G401.6 (cell line): ENCODE results near the gene PCDHB11.
"Not testable (repeated sequence)": the region's sequence is repeated elsewhere in the genome, so short reads cannot be mapped to it uniquely, and the experiment has no call there.

Experiments
- FAIRE-seq: peaks from 2 replicates; lab custom pipeline; 2012; peaks lifted over from hg19 to GRCh38; lab: Jason Lieb, UNC

The PCDHB11 gene

DNA sequence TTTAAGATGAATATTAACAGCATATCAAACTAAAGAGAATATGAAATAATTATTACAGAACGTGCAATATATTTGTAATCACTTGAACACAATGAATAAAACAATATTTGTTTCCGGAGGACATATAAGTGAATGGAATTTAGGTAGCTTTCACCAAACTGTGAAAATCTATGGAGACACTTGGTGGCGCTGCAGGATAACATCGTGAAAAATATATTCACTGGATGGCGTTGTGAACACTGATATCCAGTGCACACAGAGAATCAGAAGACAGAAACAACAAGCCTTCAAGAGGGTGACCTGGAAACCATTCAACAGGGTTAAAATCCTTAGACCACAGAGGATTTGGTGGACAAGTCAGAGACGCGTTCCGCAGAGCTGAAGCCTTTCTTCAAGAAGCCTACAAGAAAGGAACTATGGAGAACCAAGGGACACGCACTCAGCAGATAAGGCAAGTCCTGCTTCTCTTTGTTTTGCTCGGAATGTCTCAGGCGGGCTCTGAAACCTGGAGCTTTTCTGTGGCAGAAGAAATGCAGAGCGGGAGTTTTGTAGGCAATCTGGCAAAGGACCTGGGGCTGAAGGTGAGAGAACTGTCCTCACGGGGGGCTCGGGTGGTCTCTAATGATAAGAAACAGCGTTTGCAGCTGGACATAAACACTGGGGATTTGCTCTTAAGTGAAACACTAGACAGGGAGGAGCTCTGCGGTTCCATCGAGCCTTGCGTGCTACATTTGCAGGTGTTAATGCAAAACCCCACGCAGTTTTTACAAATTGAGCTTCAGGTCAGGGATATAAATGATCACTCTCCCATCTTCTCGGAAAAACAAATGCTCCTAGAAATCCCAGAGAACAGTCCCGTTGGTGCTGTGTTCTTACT is at the start of gene PCDHB11:
Gene PCDHB11 (plus strand): TSS at position 269 of the 877 bp plus-strand sequence. CDS start 148 bp downstream, at position 417.
- peak; percentile 63 for FAIRE-seq

GRCh38 chr5:141149812-141150211 is 49.6 kb upstream of the PCDHB11 start, which contains the start of gene PCDHB6:
Gene PCDHB6, plus strand, starts transcription at chr5:141150057. Its CDS starts 201 bp downstream, at chr5:141150258.
- no peak for FAIRE-seq

- FAIRE-seq: no peak
These were observed 49.0 kb upstream of the PCDHB11 start for GRCh38 chr5:141150224-141150992.

- no peak for FAIRE-seq
These were observed 48.5 kb upstream of the PCDHB11 start for GRCh38 chr5:141150993-141151325.

GRCh38 chr5:141151632-141152031 is 47.8 kb upstream of the PCDHB11 start:
- not testable (repeated sequence) for FAIRE-seq

DNA sequence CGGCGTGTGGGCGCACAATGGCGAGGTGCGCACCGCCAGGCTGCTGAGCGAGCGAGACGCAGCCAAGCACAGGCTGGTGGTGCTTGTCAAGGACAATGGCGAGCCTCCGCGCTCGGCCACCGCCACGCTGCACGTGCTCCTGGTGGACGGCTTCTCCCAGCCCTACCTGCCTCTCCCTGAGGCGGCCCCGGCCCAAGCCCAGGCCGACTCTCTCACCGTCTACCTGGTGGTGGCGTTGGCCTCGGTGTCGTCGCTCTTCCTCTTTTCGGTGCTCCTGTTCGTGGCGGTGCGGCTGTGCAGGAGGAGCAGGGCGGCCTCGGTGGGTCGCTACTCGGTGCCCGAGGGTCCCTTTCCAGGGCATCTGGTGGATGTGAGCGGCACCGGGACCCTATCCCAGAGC is 47.3 kb upstream of the PCDHB11 start:
- not testable (repeated sequence) for FAIRE-seq

DNA sequence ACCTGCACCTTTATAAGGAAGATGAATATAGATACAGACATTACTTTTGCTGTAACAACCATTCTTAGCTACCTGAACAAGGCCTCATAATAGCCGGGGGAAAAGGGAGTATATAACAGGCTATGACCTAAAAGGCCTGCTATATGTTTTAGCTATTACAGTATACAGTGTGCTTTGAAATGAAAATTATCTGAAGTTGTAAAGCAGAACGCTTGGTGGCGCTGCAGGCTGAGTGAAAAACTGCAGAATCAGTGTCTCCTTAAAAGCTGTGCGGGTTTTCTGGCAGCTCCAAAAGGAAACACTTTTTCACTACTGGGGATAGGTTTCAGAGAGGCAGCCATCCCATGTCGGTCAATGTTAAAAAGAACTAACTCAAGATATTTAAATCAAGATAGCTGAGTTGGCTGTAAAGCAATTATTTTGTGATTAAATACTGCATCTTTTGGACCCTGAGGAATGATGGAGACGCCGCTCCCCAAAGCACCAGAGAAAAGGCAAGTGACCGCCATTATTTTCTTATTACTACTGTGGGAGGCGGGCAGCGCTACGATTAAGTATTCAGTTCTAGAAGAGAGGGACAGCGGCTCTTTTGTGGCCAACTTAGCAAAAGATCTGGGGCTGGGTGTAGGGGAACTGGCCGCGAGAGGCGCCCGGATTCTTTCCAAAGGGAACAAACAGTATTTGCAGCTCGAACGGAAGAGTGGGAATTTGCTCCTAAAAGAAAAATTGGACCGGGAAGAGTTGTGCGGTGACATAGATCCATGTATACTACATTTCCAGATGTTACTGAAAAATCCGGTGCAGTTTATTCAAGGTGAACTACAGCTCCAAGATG is 43.7 kb upstream of the PCDHB11 start:
- FAIRE-seq: no peak

GRCh38 chr5:141157356-141157755 is 42.1 kb upstream of the PCDHB11 start:
- not testable (repeated sequence) for FAIRE-seq

DNA sequence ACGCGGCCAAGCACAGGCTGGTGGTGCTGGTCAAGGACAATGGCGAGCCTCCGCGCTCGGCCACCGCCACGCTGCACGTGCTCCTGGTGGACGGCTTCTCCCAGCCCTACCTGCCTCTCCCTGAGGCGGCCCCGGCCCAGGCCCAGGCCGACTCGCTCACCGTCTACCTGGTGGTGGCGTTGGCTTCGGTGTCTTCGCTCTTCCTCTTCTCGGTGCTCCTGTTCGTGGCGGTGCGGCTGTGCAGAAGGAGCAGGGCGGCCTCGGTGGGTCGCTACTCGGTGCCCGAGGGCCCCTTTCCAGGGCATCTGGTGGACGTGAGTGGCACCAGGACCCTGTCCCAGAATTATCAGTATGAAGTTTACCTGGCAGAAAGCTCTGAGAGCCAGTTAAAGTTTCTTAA is 41.5 kb upstream of the PCDHB11 start:
- not testable (repeated sequence) for FAIRE-seq

DNA sequence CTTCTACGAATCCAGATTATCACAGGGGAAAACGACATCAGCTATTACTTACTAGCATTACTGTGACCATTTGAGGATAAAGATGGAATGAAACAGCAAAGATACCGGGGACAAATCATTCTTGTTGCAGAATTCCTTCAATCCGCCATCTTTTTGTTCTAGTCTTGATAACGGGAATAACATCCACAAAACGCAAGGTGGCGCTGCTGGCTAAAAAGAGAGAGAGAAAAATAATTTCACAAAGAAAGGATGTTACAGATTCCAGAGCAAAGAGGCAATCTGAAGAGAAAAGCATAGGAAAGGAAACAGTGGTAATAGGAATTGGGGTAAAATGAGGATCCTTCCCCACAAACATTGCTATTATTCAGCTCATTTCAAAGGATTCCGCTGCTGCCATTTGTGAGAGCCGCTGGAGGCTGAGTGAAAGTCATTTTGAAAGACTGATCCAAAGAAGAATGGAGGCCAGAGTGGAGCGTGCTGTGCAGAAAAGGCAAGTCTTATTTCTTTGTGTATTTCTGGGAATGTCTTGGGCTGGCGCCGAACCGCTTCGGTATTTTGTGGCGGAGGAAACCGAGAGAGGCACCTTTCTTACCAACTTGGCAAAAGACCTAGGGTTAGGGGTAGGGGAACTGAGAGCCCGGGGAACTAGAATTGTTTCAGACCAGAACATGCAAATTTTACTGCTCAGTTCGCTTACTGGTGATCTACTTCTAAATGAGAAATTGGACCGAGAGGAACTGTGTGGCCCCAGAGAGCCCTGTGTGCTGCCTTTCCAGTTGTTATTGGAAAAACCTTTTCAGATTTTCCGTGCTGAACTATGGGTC is 26.8 kb upstream of the PCDHB11 start, which contains the start of gene PCDHB7:
Gene PCDHB7 (plus strand): TSS at position 264 of the 824 bp plus-strand sequence. CDS start 192 bp downstream, at position 456.
- FAIRE-seq: peak; percentile 71

DNA sequence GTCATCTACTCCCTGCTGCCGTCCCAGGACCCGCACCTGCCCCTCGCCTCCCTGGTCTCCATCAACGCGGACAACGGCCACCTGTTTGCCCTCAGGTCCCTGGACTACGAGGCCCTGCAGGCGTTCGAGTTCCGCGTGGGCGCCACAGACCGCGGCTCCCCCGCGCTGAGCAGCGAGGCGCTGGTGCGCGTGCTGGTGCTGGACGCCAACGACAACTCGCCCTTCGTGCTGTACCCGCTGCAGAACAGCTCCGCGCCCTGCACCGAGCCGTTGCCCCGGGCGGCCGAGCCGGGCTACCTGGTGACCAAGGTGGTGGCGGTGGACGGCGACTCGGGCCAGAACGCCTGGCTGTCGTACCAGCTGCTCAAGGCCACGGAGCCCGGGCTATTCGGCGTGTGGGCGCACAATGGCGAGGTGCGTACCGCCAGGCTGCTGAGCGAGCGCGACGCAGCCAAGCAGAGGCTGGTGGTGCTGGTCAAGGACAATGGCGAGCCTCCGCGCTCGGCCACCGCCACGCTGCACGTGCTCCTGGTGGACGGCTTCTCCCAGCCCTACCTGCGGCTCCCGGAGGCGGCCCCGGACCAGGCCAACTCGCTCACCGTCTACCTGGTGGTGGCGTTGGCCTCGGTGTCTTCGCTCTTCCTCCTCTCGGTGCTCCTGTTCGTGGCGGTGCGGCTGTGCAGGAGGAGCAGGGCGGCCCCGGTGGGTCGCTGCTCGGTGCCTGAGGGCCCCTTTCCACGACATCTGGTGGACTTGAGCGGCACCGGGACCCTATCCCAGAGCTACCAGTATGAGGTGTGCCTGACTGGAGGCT is 24.9 kb upstream of the PCDHB11 start:
- not testable (repeated sequence) for FAIRE-seq

- no peak for FAIRE-seq
These were observed 23.5 kb upstream of the PCDHB11 start for GRCh38 chr5:141175933-141176332.

DNA sequence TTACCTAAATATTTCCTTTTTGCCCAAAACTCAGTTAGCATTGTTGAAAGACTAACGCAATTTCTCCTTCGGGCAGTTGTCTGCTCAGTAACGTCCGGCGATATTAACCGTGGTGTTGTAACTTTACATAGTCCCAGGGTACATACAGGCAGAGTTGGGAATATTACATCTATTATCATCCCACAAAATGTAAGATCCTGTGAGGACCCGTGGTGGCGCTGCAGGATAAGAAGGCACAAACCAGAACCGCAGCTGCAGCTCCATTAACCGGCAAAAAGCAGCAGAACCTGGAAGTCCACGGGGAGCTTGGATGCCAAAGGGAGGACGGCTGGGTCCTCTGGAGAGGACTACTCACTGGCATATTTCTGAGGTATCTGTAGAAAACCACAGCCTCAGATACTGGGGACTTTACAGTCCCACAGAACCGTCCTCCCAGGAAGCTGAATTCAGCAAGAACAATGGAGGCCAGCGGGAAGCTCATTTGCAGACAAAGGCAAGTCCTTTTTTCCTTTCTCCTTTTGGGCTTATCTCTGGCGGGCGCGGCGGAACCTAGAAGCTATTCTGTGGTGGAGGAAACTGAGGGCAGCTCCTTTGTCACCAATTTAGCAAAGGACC is 21.7 kb upstream of the PCDHB11 start, which contains the start of gene PCDHB8:
Gene PCDHB8 (plus strand): TSS at position 214 of the 615 bp plus-strand sequence. CDS start 245 bp downstream, at position 459.
- FAIRE-seq: not testable (repeated sequence)

- FAIRE-seq: not testable (repeated sequence)
These were observed 20.1 kb upstream of the PCDHB11 start for GRCh38 chr5:141179371-141179770.

DNA sequence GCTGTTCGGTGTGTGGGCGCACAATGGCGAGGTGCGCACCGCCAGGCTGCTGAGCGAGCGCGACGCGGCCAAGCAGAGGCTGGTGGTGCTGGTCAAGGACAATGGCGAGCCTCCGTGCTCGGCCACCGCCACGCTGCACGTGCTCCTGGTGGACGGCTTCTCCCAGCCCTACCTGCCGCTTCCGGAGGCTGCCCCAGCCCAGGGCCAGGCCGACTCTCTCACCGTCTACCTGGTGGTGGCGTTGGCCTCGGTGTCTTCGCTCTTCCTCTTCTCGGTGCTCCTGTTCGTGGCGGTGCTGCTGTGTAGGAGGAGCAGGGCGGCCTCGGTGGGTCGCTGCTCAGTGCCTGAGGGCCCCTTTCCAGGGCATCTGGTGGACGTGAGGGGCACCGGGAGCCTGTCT is 19.6 kb upstream of the PCDHB11 start:
- not testable (repeated sequence) for FAIRE-seq

- FAIRE-seq: no peak
These were observed 19.1 kb upstream of the PCDHB11 start for GRCh38 chr5:141180313-141180712.

DNA sequence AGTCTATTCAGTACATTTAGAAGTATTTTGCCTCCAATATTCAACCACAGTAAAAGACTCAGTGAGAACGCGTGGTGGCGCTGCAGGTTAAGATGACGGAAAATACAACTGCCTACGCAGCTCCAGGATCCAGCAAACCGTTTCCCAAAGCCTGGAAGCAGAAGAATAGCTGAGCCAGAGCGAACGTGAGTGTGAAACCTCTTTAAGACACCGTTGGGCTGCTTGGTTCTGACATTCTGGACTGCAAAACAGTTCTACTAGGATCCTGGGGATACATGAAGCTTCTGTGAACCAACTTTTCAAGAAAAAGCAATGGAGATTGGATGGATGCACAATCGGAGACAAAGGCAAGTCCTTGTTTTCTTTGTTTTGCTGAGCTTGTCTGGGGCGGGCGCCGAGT is 17.2 kb upstream of the PCDHB11 start, which contains the start of gene PCDHB16:
Gene PCDHB16 (plus strand): TSS at position 140 of the 400 bp plus-strand sequence. CDS start 173 bp downstream, at position 313.
- FAIRE-seq: no peak

DNA sequence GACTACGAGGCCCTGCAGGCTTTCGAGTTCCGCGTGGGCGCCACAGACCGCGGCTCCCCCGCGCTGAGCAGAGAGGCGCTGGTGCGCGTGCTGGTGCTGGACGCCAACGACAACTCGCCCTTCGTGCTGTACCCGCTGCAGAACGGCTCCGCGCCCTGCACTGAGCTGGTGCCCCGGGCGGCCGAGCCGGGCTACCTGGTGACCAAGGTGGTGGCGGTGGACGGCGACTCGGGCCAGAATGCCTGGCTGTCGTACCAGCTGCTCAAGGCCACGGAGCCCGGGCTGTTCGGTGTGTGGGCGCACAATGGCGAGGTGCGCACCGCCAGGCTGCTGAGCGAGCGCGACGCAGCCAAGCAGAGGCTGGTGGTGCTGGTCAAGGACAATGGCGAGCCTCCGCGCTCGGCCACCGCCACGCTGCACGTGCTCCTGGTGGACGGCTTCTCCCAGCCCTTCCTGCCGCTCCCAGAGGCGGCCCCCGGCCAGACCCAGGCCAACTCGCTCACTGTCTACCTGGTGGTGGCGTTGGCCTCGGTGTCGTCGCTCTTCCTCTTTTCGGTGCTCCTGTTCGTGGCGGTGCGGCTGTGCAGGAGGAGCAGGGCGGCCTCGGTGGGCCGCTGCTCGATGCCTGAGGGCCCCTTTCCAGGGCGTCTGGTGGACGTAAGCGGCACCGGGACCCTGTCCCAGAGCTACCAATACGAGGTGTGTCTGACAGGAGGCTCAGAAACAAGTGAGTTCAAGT is 15.1 kb upstream of the PCDHB11 start:
- FAIRE-seq: not testable (repeated sequence)
